K562 (cell line): ENCODE measurements around the gene MINPP1. TPM values are rescaled to one million over a fixed set of nuclear protein-coding genes. Genes with fewer than 3 reads are reported as not detected.

ENCODE experiments used
- ARID3B ChIP-seq: fragments of 250-450 bp; sonication (Bioruptor Pico); IDR thresholded peaks from 2 replicates; pipeline ENCODE4 v1.4.0; 2020; ENCODE audit warnings: borderline replicate concordance
- CHAMP1 ChIP-seq: fragments of 450-650 bp; IDR thresholded peaks from 2 replicates; pipeline ENCODE4 v1.6.1; 2016; ENCODE audit warnings: mild to moderate bottlenecking
- DDX20 ChIP-seq: fragments of 450-650 bp; IDR thresholded peaks from 2 replicates; pipeline ENCODE4 v1.6.1; 2016; ENCODE audit warnings: missing genetic modification characterization, low read depth, mild to moderate bottlenecking, missing compliant biosample characterization, moderate library complexity
- E2F5 ChIP-seq: sonication (generic); formaldehyde crosslinking; IDR thresholded peaks from 2 replicates; pipeline ENCODE4 v1.8.0; 2022; ENCODE audit warnings: mild to moderate bottlenecking, missing genetic modification reagents
- ETV5 ChIP-seq: sonication (generic); formaldehyde crosslinking; IDR thresholded peaks from 2 replicates; pipeline ENCODE4 v1.4.0; 2020; ENCODE audit warnings: low read depth, mild to moderate bottlenecking, missing genetic modification reagents
- KDM4B ChIP-seq, 2 experiments: fragments of 450-650 bp in 1 of 2; sonication (generic) in 1 of 2; IDR thresholded peaks; 2 replicates each; pipeline ENCODE4 v1.6.1; 2016 to 2017; ENCODE audit warnings: borderline replicate concordance in 2 of 2, antibody characterized with exemption in 1 of 2, low read depth in 1 of 2, mild to moderate bottlenecking in 1 of 2
- MAFF ChIP-seq: IDR thresholded peaks from 2 replicates; pipeline ENCODE4 v1.6.1; 2012; ENCODE audit warnings: low read length, improper control_type of control experiment
- MAZ ChIP-seq, 2 experiments: fragments of 450-650 bp in 1 of 2; sonication (generic) in 1 of 2; formaldehyde crosslinking; IDR thresholded peaks in 1 of 2; conservative IDR thresholded peaks in 1 of 2; 2 replicates each; pipeline versions ENCODE4 v1.4.0 to v1.5.0; 2020; ENCODE audit warnings: mild to moderate bottlenecking in 1 of 2, missing genetic modification reagents in 1 of 2
- NKRF ChIP-seq: fragments of 450-650 bp; IDR thresholded peaks from 2 replicates; pipeline ENCODE4 v1.6.1; 2016; ENCODE audit warnings: borderline replicate concordance
- NONO ChIP-seq, 2 experiments: fragments of 200-400 bp in 1 of 2; fragments of 450-650 bp in 1 of 2; formaldehyde crosslinking in 1 of 2; IDR thresholded peaks; 2 replicates each; pipeline ENCODE4 v1.6.1; 2017; ENCODE audit warnings: low read depth in 2 of 2, mild to moderate bottlenecking in 2 of 2, moderate library complexity in 2 of 2, low read length in 1 of 2
- NR2C2 ChIP-seq, 2 experiments: fragments of 200-800 bp in 1 of 2; sonication (Bioruptor generic) in 1 of 2; sonication (generic) in 1 of 2; formaldehyde crosslinking in 1 of 2; IDR thresholded peaks; 2 replicates each; pipeline versions ENCODE4 v1.6.1 to v1.8.0; 2016 to 2022; ENCODE audit warnings: mild to moderate bottlenecking in 1 of 2, missing compliant biosample characterization in 1 of 2, missing genetic modification characterization in 1 of 2, missing genetic modification reagents in 1 of 2
- NRF1 ChIP-seq, 2 experiments: fragments of 450-650 bp; IDR thresholded peaks in 1 of 2; conservative IDR thresholded peaks in 1 of 2; 2 replicates each; pipeline ENCODE4 v1.6.1; 2014; ENCODE audit warnings: mild to moderate bottlenecking in 2 of 2
- POLR2A ChIP-seq: fragments of 450-650 bp; conservative IDR thresholded peaks from 2 replicates; pipeline ENCODE4 v1.6.1; 2016
- RBM15 ChIP-seq: fragments of 200-400 bp; formaldehyde crosslinking; IDR thresholded peaks from 2 replicates; pipeline ENCODE4 v1.6.1; 2018; ENCODE audit warnings: mild to moderate bottlenecking, low read length, moderate library complexity; ENCODE audit not compliant: insufficient read depth
- RNF2 ChIP-seq: sonication (generic); IDR thresholded peaks from 2 replicates; pipeline ENCODE4 v1.6.1; 2016
- ZBTB1 ChIP-seq: sonication (generic); formaldehyde crosslinking; IDR thresholded peaks from 2 replicates; pipeline ENCODE4 v1.8.1; 2023; ENCODE audit warnings: missing genetic modification reagents, low read depth, mild to moderate bottlenecking, borderline replicate concordance
- ZNF586 ChIP-seq: fragments of 450-650 bp; formaldehyde crosslinking; conservative IDR thresholded peaks from 2 replicates; pipeline ENCODE4 v1.4.0; 2020; ENCODE audit warnings: mild to moderate bottlenecking, moderate library complexity
- polyA plus RNA-seq, 8 experiments: library from polyadenylated mRNA; depleted of rRNA in 4 of 8; stranded (reverse) in 5 of 8; unstranded in 3 of 8; fragments of >200 nt; fragmentation: Nextera tagmentation in 2 of 8; fragmentation: Illumina TruSeq in 1 of 8; extraction: Ambion mirVana in 2 of 8; extraction: Trizol in 1 of 8; gene quantifications; 2 replicates each; pipeline versions ENCODE4 v1.2.1 to v1.2.3, GENCODE V29; 2011 to 2014; ENCODE audit warnings: inconsistent platforms in 1 of 8, missing spikeins in 1 of 8
- total RNA-seq, 7 experiments: library from RNA; depleted of rRNA in 6 of 7; stranded (reverse); fragments of >200 nt in 6 of 7; fragmentation: Illumina TruSeq in 2 of 7; extraction: Trizol in 2 of 7; gene quantifications; 2 replicates each; pipeline versions ENCODE4 v1.2.1 to v1.2.3, GENCODE V29; 2011 to 2021; ENCODE audit warnings: low replicate concordance in 1 of 7
- TF ChIP-seq, protein P1 (sequence below), 2 experiments: fragments of 250-450 bp in 1 of 2; fragments of 450-650 bp in 1 of 2; sonication (Bioruptor Pico) in 1 of 2; IDR thresholded peaks; 2 replicates each; pipeline versions ENCODE4 v1.6.1 to v1.8.0; 2016 to 2021; ENCODE audit warnings: mild to moderate bottlenecking in 2 of 2, moderate library complexity in 2 of 2, missing compliant biosample characterization in 1 of 2, missing genetic modification characterization in 1 of 2

The MINPP1 gene
- total and polyA plus RNA-seq, 9 of the 15 experiments (the other 6 are each of a cell fraction or from before 2014, with no cell fraction given): 11.5 to 44.5 (median 27.1) TPM

DNA sequence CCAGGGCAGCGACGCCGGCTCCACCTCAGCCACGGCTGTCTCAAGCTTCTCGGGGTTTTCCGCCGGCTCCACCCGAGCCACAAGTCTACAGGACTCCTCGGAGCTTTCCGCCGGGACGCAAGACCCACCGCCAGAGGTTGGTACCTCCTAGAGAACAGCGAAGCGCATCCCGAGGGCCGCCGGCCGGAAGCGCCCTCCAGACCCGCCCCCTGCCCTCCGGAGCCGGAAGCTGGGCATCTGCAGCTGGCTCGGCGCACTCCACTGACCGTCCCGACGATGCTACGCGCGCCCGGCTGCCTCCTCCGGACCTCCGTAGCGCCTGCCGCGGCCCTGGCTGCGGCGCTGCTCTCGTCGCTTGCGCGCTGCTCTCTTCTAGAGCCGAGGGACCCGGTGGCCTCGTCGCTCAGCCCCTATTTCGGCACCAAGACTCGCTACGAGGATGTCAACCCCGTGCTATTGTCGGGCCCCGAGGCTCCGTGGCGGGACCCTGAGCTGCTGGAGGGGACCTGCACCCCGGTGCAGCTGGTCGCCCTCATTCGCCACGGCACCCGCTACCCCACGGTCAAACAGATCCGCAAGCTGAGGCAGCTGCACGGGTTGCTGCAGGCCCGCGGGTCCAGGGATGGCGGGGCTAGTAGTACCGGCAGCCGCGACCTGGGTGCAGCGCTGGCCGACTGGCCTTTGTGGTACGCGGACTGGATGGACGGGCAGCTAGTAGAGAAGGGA, at the start of gene MINPP1 (continued):
- TF ChIP-seq NR2C2 (CRISPR knock-in tag; IDR thresholded peaks at IDR 0.05): peak; percentile 81
- TF ChIP-seq NR2C2 (tag; IDR thresholded peaks at IDR 0.05): peak; percentile 98
- peak in 1 of 2 experiments; percentile 44; a peak in 2 of 4 replicates for TF ChIP-seq MAZ (CRISPR knock-in tag; conservative IDR thresholded peaks at IDR 0.05 in 1 of 2, IDR thresholded peaks at IDR 0.05 in 1 of 2)
- TF ChIP-seq ZBTB1 (CRISPR knock-in tag): peak; percentile 61; the same call in 1 of the 2 replicates
- TF ChIP-seq ARID3B (CRISPR knock-in tag): no peak
- TF ChIP-seq, protein P1, sequence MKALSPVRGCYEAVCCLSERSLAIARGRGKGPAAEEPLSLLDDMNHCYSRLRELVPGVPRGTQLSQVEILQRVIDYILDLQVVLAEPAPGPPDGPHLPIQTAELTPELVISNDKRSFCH (CRISPR knock-in tag; IDR thresholded peaks at IDR 0.05): no peak
- TF ChIP-seq, protein P1 (tag; IDR thresholded peaks at IDR 0.05): 0 out of 2 replicates have a peak, but pooled peaks have one; percentile 24
- TF ChIP-seq RBM15: no peak
- peak; percentile 35; the same call in 1 of the 2 replicates for TF ChIP-seq NKRF
- TF ChIP-seq ZNF586 (CRISPR knock-in tag): no peak
- TF ChIP-seq MAFF: no peak
- no peak for TF ChIP-seq DDX20 (tag)
- TF ChIP-seq POLR2A: peak; percentile 74
- no peak for TF ChIP-seq CHAMP1
- peak in 1 of 2 experiments; percentile 46; a peak in 1 of 4 replicates for TF ChIP-seq NONO (IDR thresholded peaks at IDR 0.05; ENCODE audit: low read depth in 2 of 2, low read length in 1 of 2)
- no peak for TF ChIP-seq RNF2
- peak; percentile 35 to 53; a peak in 3 of 4 replicates for TF ChIP-seq NRF1 (conservative IDR thresholded peaks at IDR 0.05 in 1 of 2, IDR thresholded peaks at IDR 0.05 in 1 of 2)
- peak; percentile 66; the same call in 1 of the 2 replicates for TF ChIP-seq ETV5 (CRISPR knock-in tag)
- no peak for TF ChIP-seq KDM4B (IDR thresholded peaks at IDR 0.05; ENCODE audit: borderline replicate concordance in 2 of 2, low read depth in 1 of 2)
- TF ChIP-seq E2F5 (CRISPR knock-in tag): no peak
